ENCODE measurements around the gene SELL. TPM values are rescaled to one million over a fixed set of nuclear protein-coding genes. Genes with fewer than 3 reads are reported as not detected.

SELL gene
- total and polyA plus RNA-seq, 11 donors = 0.34 to 10.6 (median 1.7) TPM

- ATAC-seq (no peak), DNase-seq (no peak)
- intact Hi-C loops (cut with DNase I) = loop anchor here in 1 of 10 donors (5.0 kb wide), 1 partner anchor 50 kb away; the partner anchor contains the start of gene METTL18
- no peaks in the 10 kb centered on the region for H3K27me3 ChIP-seq
- TF ChIP-seq POLR2A (IDR thresholded peaks at IDR 0.05) (no peak), CTCF (IDR thresholded peaks at IDR 0.05) (no peak)
- H3K4me3 ChIP-seq = no peak overlapping the region
- peaks cover 0 to 41% (median 14%) of the 10 kb centered on the region in 12 donors for H3K4me1 ChIP-seq
- no peaks in the 10 kb centered on the region for H3K9me3 ChIP-seq
- WGBS, 4 donors = 87 to 91% (median 89%) methylated on average over 6 of the region's 6 CpGs
- no peaks in the 10 kb centered on the region for H3K36me3 ChIP-seq
- H3K27ac ChIP-seq = no peak overlapping the region
Measured at GRCh38 chr1:169741666-169742394, 30.4 kb upstream of the SELL start.

DNA sequence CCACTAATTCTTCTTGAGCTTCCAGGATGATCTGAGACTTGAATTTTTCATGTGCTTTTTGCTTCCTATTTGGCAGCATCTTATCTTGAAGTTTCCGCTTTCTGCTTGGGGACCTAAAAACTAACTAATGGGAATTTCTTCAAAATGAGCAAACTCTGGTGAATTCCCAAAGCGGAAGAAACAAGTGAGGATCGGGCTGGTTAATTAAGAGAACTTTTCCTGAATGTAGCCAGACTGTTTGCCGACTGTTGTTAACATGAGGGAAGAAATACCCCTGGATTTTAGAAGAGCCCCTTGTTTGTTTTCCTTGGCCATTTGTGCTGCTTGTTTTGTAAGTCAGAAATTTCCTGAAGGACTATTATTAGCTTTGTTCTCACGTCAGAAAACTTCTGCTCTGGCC lies 28.6 kb upstream of the SELL start:
- Histone ChIP-seq H3K4me3 (peak overlapping the region in 2 of 12 donors; percentile 4 to 17), H3K36me3 (no peaks in the 10 kb centered on the region), H3K27ac (peak overlapping the region in 8 of 12 donors; percentile 15 to 79 (median 62)), H3K9me3 (no peaks in the 10 kb centered on the region), H3K27me3 (no peaks in the 10 kb centered on the region), H3K4me1 (peaks cover 0 to 30% (median 9%) of the 10 kb centered on the region in 12 donors)
- ATAC-seq = peak in 2 of 4 donors; percentile 26 to 72
- 36 to 45% (median 40%) methylated on average over 5 of the region's 5 CpGs for WGBS, 4 donors
- intact Hi-C loops (cut with DNase I) = loop anchor here in 2 of 10 donors (5.0 kb wide), 1 partner anchor 52 kb away; the partner anchor contains the start of gene METTL18 (in 2 of the 2)
- TF ChIP-seq CTCF (IDR thresholded peaks at IDR 0.05) = no peak
- TF ChIP-seq POLR2A (IDR thresholded peaks at IDR 0.05) = no peak
- peak in 1 of 5 donors; percentile 8 for DNase-seq

- peaks cover 0 to under 1% (median 0%) of the 10 kb centered on the region in 12 donors for H3K4me1 ChIP-seq
- H3K36me3 ChIP-seq = no peaks in the 10 kb centered on the region
- ATAC-seq (peak in 2 of 4 donors; percentile 20 to 68), DNase-seq (no peak)
- no peaks in the 10 kb centered on the region for H3K27me3 ChIP-seq
- H3K4me3 ChIP-seq = peak within 1 kb of the TSS in 3 of 12 donors; percentile 7 to 16 (median 8)
- 49 to 68% (median 55%) methylated on average over 7 of the region's 7 CpGs for WGBS, 4 donors
- no peak within 1 kb of the TSS for H3K27ac ChIP-seq
- no peaks in the 10 kb centered on the region for H3K9me3 ChIP-seq
- intact Hi-C loops (cut with DNase I) = no loop called here
- TF ChIP-seq POLR2A (IDR thresholded peaks at IDR 0.05) (no peak), CTCF (IDR thresholded peaks at IDR 0.05) (no peak)
Measured at GRCh38 chr1:169733924-169734323, 22.5 kb upstream of the SELL start, which contains the start of gene SELE. Gene SELE (minus strand): TSS chr1:169734079. CDS start chr1:169733612, 467 bp downstream.

- Histone ChIP-seq H3K36me3 (no peaks in the 10 kb centered on the region), H3K4me1 (no peaks in the 10 kb centered on the region), H3K4me3 (peak overlapping the region in 2 of 12 donors; percentile 11 to 15), H3K27me3 (peaks cover 0 to 3% (median 0%) of the 10 kb centered on the region in 9 donors), H3K27ac (no peak overlapping the region), H3K9me3 (no peaks in the 10 kb centered on the region)
- ATAC-seq (no peak), DNase-seq (no peak)
- intact Hi-C loops (cut with DNase I) = no loop called here
- 67 to 75% (median 70%) methylated on average over 4 of the region's 4 CpGs for WGBS, 4 donors
- TF ChIP-seq CTCF (IDR thresholded peaks at IDR 0.05) = no peak
- TF ChIP-seq POLR2A (IDR thresholded peaks at IDR 0.05) = no peak
Measured at GRCh38 chr1:169731446-169731845, 20.0 kb upstream of the SELL start.

All from heart left ventricle (tissue), 16 donors.